ENCODE data around the gene TET1.
"Not testable (repeated sequence)": the region's sequence is repeated elsewhere in the genome, so short reads cannot be mapped to it uniquely, and the experiment has no call there.

TET1 gene

DNA sequence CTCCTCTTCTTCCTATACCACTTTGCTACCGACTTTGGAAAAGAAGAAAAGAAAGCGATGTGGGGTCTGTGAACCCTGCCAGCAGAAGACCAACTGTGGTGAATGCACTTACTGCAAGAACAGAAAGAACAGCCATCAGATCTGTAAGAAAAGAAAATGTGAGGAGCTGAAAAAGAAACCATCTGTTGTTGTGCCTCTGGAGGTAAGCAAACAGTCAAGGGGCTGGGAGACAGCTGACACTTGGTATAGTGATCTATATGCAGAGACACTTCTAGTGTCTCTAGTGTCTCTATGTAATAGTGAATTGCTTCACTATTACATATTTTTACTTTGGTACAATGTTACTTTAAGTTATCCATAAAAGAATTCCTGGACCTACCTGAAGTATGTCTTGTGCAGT is 13.9 kb downstream of the TET1 start:
- DNase-seq = no peak
- H3K27me3 ChIP-seq = no peaks in the 10 kb centered on the region

DNA sequence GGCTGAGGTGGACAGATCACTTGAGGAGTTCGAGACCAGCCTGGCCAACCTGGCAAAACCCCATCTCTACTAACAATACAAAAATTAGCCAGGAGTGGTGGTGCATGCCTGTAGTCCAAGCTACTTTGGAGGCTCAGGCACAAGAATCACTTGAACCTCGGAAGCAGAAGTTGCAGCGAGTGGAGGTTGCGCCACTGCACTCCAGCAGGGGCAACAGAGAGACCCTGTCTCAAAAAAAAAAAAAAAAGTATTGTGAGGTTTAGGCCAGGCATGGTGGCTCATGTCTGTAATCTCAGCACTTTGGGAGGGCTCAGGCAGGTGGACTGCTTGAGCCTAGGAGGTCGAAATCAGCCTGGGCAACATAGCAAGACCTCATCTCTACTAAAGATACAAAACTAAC is 16.0 kb downstream of the TET1 start:
- DNase-seq = no peak
- H3K36me3 ChIP-seq = peaks cover 26% of the 10 kb centered on the region
- TF ChIP-seq, protein P1, sequence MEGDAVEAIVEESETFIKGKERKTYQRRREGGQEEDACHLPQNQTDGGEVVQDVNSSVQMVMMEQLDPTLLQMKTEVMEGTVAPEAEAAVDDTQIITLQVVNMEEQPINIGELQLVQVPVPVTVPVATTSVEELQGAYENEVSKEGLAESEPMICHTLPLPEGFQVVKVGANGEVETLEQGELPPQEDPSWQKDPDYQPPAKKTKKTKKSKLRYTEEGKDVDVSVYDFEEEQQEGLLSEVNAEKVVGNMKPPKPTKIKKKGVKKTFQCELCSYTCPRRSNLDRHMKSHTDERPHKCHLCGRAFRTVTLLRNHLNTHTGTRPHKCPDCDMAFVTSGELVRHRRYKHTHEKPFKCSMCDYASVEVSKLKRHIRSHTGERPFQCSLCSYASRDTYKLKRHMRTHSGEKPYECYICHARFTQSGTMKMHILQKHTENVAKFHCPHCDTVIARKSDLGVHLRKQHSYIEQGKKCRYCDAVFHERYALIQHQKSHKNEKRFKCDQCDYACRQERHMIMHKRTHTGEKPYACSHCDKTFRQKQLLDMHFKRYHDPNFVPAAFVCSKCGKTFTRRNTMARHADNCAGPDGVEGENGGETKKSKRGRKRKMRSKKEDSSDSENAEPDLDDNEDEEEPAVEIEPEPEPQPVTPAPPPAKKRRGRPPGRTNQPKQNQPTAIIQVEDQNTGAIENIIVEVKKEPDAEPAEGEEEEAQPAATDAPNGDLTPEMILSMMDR (IDR thresholded peaks at IDR 0.05; ENCODE audit: low read depth, low read length) = no peak
- H3K27me3 ChIP-seq = no peaks in the 10 kb centered on the region
- H3K4me3 ChIP-seq (ENCODE audit: low read depth, low read length) = no peak overlapping the region
- no peaks in the 10 kb centered on the region for H3K9me3 ChIP-seq
- no peaks in the 10 kb centered on the region for H3K4me1 ChIP-seq

More for the DNA sequence above, 13.9 kb downstream of the TET1 start:
- Histone ChIP-seq H3K36me3 (peaks cover 26% of the 10 kb centered on the region), H3K4me3 (ENCODE audit: low read depth, low read length) (no peak overlapping the region), H3K4me1 (no peaks in the 10 kb centered on the region), H3K9me3 (no peaks in the 10 kb centered on the region)
- TF ChIP-seq, protein P1 (IDR thresholded peaks at IDR 0.05; ENCODE audit: low read depth, low read length) = no peak

DNA sequence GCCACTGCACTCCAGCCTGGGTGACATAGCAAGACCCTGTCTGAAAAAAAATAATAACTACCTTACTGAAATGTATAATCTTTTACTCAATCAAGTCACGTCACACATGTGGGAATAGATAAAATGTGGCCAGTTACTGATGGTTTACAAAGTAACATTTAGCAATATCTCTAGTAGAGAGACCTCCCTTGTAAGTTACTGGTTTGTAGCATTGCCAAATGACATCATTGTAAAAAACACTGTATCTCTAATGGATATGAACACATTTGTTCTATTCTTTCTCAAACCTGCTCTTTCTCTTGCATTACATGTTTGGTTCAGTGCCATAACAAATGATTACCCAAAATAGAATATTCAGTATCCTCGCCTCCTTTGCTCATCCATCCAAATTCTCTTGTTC is 18.8 kb downstream of the TET1 start:
- Histone ChIP-seq H3K9me3 (no peaks in the 10 kb centered on the region), H3K36me3 (peaks cover 11% of the 10 kb centered on the region), H3K4me3 (ENCODE audit: low read depth, low read length) (no peak overlapping the region), H3K27me3 (no peaks in the 10 kb centered on the region), H3K4me1 (no peaks in the 10 kb centered on the region)
- DNase-seq = no peak
- TF ChIP-seq, protein P1 (IDR thresholded peaks at IDR 0.05; ENCODE audit: low read depth, low read length) = no peak

DNA sequence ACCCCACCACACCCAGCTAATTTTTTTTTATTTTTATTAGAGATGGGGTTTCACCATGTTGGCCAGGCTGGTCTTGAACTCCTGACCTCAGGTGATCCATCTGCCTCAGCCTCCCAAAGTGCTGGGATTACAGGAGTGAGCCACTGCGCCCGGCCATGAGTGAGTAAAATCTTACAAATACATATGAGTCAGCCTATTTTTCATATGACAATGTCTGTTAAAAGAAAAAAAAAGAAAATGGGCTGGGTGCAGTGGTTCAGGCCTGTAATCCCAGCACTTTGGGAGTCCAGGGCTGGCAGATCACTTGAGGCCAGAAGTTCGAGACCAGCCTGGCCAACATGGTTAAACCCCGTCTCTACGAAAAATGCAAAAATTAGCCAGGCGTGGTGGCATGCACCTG is 24.1 kb downstream of the TET1 start:
- H3K4me3 ChIP-seq (ENCODE audit: low read depth, low read length); H3K9me3 ChIP-seq; H3K27me3 ChIP-seq; H3K4me1 ChIP-seq; H3K36me3 ChIP-seq; DNase-seq: not testable (repeated sequence)

DNA sequence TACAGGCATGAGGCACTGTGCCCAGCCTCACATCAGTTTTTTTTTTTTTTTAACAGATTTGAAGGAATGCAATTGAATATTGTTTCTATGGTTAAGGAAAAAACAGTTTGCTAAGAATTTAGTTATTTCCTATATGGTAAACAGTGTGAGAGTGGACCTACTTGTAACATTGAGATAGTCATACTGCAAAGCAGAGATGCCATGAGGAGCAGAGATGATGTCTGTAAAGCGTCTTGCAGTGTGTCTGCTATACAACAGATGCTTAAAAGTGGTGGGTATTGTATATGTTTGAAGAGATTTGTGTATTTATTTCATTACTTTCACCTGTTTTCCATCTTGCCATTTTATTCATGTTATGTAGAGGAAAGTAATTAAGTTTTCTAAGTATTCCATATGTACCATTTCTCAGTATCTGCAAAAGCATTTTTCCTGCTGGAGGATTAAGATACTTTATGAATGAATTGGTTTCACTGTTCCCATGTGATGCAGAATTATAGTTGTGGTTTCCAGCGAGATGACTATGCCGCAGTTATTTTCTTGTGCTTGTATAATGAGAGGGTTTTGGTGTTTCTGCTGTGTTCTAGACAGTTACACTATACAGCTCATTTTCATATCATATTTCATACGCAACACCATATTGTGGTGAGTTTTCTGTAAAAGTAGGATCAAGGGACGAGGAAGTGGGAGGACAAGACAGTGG is 26.6 kb downstream of the TET1 start:
- H3K27me3 ChIP-seq = no peaks in the 10 kb centered on the region
- no peak for DNase-seq
- no peaks in the 10 kb centered on the region for H3K4me1 ChIP-seq
- H3K9me3 ChIP-seq = no peaks in the 10 kb centered on the region
- TF ChIP-seq, protein P1 (IDR thresholded peaks at IDR 0.05; ENCODE audit: low read depth, low read length) = no peak
- peaks cover 4% of the 10 kb centered on the region for H3K36me3 ChIP-seq
- H3K4me3 ChIP-seq (ENCODE audit: low read depth, low read length) = no peak overlapping the region

DNA sequence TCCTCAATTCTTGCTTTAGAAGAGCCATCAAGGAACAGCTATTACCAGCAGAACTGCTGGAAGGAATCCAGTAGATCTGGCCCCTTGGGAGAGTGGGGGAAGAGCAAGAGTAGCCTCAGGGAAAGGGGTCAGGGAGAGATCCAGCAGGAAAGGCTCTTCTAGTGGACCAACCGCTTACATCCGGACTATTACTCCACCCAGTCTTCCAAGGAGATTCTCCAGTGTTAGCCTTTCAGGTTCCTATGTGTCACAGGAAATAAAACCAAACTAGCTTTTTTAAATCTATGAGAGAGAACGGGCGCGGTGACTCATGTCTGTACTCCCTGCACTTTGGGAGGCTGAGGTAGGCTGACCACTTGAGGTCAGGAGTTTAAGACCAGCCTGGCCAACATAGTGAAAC is 34.3 kb downstream of the TET1 start:
- Histone ChIP-seq H3K27me3 (no peaks in the 10 kb centered on the region), H3K4me3 (ENCODE audit: low read depth, low read length) (no peak overlapping the region), H3K4me1 (0 out of 2 replicates have a peak, but pooled peaks cover 4% of the 10 kb centered on the region), H3K9me3 (no peaks in the 10 kb centered on the region), H3K36me3 (no peaks in the 10 kb centered on the region)
- TF ChIP-seq, protein P1 (IDR thresholded peaks at IDR 0.05; ENCODE audit: low read depth, low read length) = no peak
- DNase-seq = peak; percentile 25
